Measurements from ENCODE around the gene UTF1. TPM values are rescaled to one million over a fixed set of nuclear protein-coding genes. Genes with fewer than 3 reads are reported as not detected.

The UTF1 gene
- total RNA-seq, 2 donors from 2014 or later: not detected

- no peak overlapping the region for H3K27ac ChIP-seq
- TF ChIP-seq CTCF (IDR thresholded peaks at IDR 0.05): no peak
- H3K36me3 ChIP-seq: peaks cover 4% of the 10 kb centered on the region
Measured at GRCh38 chr10:133268532-133268931, 38.5 kb downstream of the UTF1 start.

GRCh38 chr10:133269367-133269766, 39.4 kb downstream of the UTF1 start:
- Histone ChIP-seq H3K4me3 (no peak overlapping the region), H3K9me3 (no peaks in the 10 kb centered on the region), H3K36me3 (peaks cover 4% of the 10 kb centered on the region), H3K27ac (no peak overlapping the region), H3K27me3 (replicated peaks; ENCODE audit: insufficient read depth) (no peaks in the 10 kb centered on the region), H3K4me1 (ENCODE audit: control insufficient read depth in 1 of 2, low read depth in 2 of 2) (no peaks in the 10 kb centered on the region)
- ATAC-seq (ENCODE audit: insufficient number of reproducible peaks, low FRiP score, low read depth) (no peak), DNase-seq (ENCODE audit: low spot score) (no peak)
- no peak for TF ChIP-seq CTCF (IDR thresholded peaks at IDR 0.05)

More at GRCh38 chr10:133268532-133268931, 38.5 kb downstream of the UTF1 start:
- ATAC-seq (ENCODE audit: insufficient number of reproducible peaks, low FRiP score, low read depth) (no peak), DNase-seq (ENCODE audit: low spot score) (no peak)
- H3K27me3 ChIP-seq (replicated peaks; ENCODE audit: insufficient read depth): no peaks in the 10 kb centered on the region
- no peaks in the 10 kb centered on the region for H3K9me3 ChIP-seq
- H3K4me3 ChIP-seq: no peak overlapping the region
- no peaks in the 10 kb centered on the region for H3K4me1 ChIP-seq (ENCODE audit: control insufficient read depth in 1 of 2, low read depth in 2 of 2)

GRCh38 chr10:133270204-133270603, 40.2 kb downstream of the UTF1 start:
- no peak overlapping the region for H3K27ac ChIP-seq
- no peaks in the 10 kb centered on the region for H3K27me3 ChIP-seq (replicated peaks; ENCODE audit: insufficient read depth)
- ATAC-seq (ENCODE audit: insufficient number of reproducible peaks, low FRiP score, low read depth) (no peak), DNase-seq (ENCODE audit: low spot score) (no peak)
- TF ChIP-seq CTCF (IDR thresholded peaks at IDR 0.05): no peak
- H3K4me1 ChIP-seq (ENCODE audit: control insufficient read depth in 1 of 2, low read depth in 2 of 2): no peaks in the 10 kb centered on the region
- no peaks in the 10 kb centered on the region for H3K9me3 ChIP-seq
- no peak overlapping the region for H3K4me3 ChIP-seq
- H3K36me3 ChIP-seq: peaks cover 4% of the 10 kb centered on the region

GRCh38 chr10:133270773-133271297, 40.8 kb downstream of the UTF1 start:
- no peak for DNase-seq (ENCODE audit: low spot score)
- no peak for ATAC-seq (ENCODE audit: insufficient number of reproducible peaks, low FRiP score, low read depth)
- no peak overlapping the region for H3K4me3 ChIP-seq
- H3K4me1 ChIP-seq (ENCODE audit: control insufficient read depth in 1 of 2, low read depth in 2 of 2): no peaks in the 10 kb centered on the region
- H3K36me3 ChIP-seq: peaks cover 4% of the 10 kb centered on the region
- H3K27ac ChIP-seq: no peak overlapping the region
- no peaks in the 10 kb centered on the region for H3K9me3 ChIP-seq
- no peak for TF ChIP-seq CTCF (IDR thresholded peaks at IDR 0.05)
- H3K27me3 ChIP-seq (replicated peaks; ENCODE audit: insufficient read depth): no peaks in the 10 kb centered on the region

- H3K4me1 ChIP-seq (ENCODE audit: control insufficient read depth in 1 of 2, low read depth in 2 of 2): peaks cover 0 to 5% of the 10 kb centered on the region in 2 donors
- TF ChIP-seq CTCF (IDR thresholded peaks at IDR 0.05): no peak
- DNase-seq (ENCODE audit: low spot score) (no peak), ATAC-seq (ENCODE audit: insufficient number of reproducible peaks, low FRiP score, low read depth) (no peak)
- H3K27ac ChIP-seq: no peak overlapping the region
- no peaks in the 10 kb centered on the region for H3K9me3 ChIP-seq
- peaks cover 4% of the 10 kb centered on the region for H3K36me3 ChIP-seq
- H3K27me3 ChIP-seq (replicated peaks; ENCODE audit: insufficient read depth): no peaks in the 10 kb centered on the region
- no peak overlapping the region for H3K4me3 ChIP-seq
Measured at GRCh38 chr10:133271521-133272300, 41.7 kb downstream of the UTF1 start.

Measured in thoracic aorta (tissue), 2 donors.